HepG2 (cell line): Measurements from ENCODE around the gene SYPL2. TPM values are rescaled to one million over a fixed set of nuclear protein-coding genes. Genes with fewer than 3 reads are reported as not detected.

Experiments
- CEBPG ChIP-seq: IDR thresholded peaks from 2 replicates; pipeline ENCODE4 v1.6.1; 2016
- IRF2 ChIP-seq: IDR thresholded peaks from 2 replicates; pipeline ENCODE4 v1.6.1; 2018; ENCODE audit warnings: missing genetic modification reagents, missing compliant biosample characterization
- MIER2 ChIP-seq: IDR thresholded peaks from 2 replicates; pipeline ENCODE4 v1.6.1; 2016; ENCODE audit warnings: missing biosample characterization, missing genetic modification reagents
- NFYC ChIP-seq: IDR thresholded peaks from 2 replicates; pipeline ENCODE4 v1.6.1; 2016; ENCODE audit warnings: missing genetic modification reagents, missing compliant biosample characterization
- POLR2AphosphoS2 ChIP-seq: IDR thresholded peaks from 2 replicates; pipeline ENCODE4 v1.6.1; 2011; ENCODE audit warnings: low read depth, low read length, improper control_type of control experiment
- RAD21 ChIP-seq: fragments of 450-650 bp; formaldehyde crosslinking; IDR thresholded peaks from 2 replicates; pipeline ENCODE4 v1.5.0; 2020; ENCODE audit warnings: mild to moderate bottlenecking
- SNRNP70 ChIP-seq: fragments of 200-400 bp; formaldehyde crosslinking; IDR thresholded peaks from 2 replicates; pipeline ENCODE4 v1.6.1; 2017; ENCODE audit warnings: mild to moderate bottlenecking, low read depth, low read length, moderate library complexity
- STAT5B ChIP-seq: sonication (generic); formaldehyde crosslinking; IDR thresholded peaks from 2 replicates; pipeline ENCODE4 v1.4.0; 2020; ENCODE audit warnings: missing genetic modification reagents
- TCF12 ChIP-seq, 2 experiments: fragments of 450-650 bp in 1 of 2; sonication (generic) in 1 of 2; formaldehyde crosslinking in 1 of 2; IDR thresholded peaks; 2 replicates each; pipeline versions ENCODE4 v1.6.1 to v1.8.0; 2017 to 2022; ENCODE audit warnings: antibody characterized with exemption in 1 of 2, mild to moderate bottlenecking in 1 of 2, missing genetic modification reagents in 1 of 2, moderate library complexity in 1 of 2
- ZNF225 ChIP-seq: sonication (generic); formaldehyde crosslinking; IDR thresholded peaks from 2 replicates; pipeline ENCODE4 v1.4.0; 2020; ENCODE audit warnings: mild to moderate bottlenecking, missing genetic modification reagents
- ZNF251 ChIP-seq: sonication (generic); formaldehyde crosslinking; IDR thresholded peaks from 2 replicates; pipeline ENCODE4 v1.9.0; 2021; ENCODE audit warnings: mild to moderate bottlenecking, missing genetic modification reagents
- ZNF383 ChIP-seq: sonication (generic); formaldehyde crosslinking; IDR thresholded peaks from 2 replicates; pipeline ENCODE4 v1.4.0; 2020; ENCODE audit warnings: missing genetic modification reagents, mild to moderate bottlenecking, borderline replicate concordance
- ZNF543 ChIP-seq: sonication (generic); formaldehyde crosslinking; IDR thresholded peaks from 2 replicates; pipeline ENCODE4 v1.4.0; 2020; ENCODE audit warnings: mild to moderate bottlenecking, missing genetic modification reagents
- ZNF556 ChIP-seq: sonication (generic); formaldehyde crosslinking; IDR thresholded peaks from 2 replicates; pipeline ENCODE4 v1.4.0; 2020; ENCODE audit warnings: mild to moderate bottlenecking, missing genetic modification reagents, borderline replicate concordance
- ZNF562 ChIP-seq: sonication (generic); formaldehyde crosslinking; IDR thresholded peaks from 2 replicates; pipeline ENCODE4 v1.8.0; 2022; ENCODE audit warnings: missing genetic modification reagents, borderline replicate concordance
- ZNF816 ChIP-seq: sonication (generic); formaldehyde crosslinking; IDR thresholded peaks from 2 replicates; pipeline ENCODE4 v1.8.0; 2022; ENCODE audit warnings: missing genetic modification reagents, mild to moderate bottlenecking, borderline replicate concordance
- polyA plus RNA-seq, 8 experiments: library from polyadenylated mRNA; depleted of rRNA in 3 of 8; stranded (reverse) in 7 of 8; unstranded in 1 of 8; fragments of >200 nt; fragmentation: Illumina TruSeq in 4 of 8; extraction: Trizol in 4 of 8; gene quantifications; 2 replicates each; pipeline versions ENCODE4 v1.2.1 to v1.2.3, GENCODE V29; 2011 to 2016; ENCODE audit warnings: low read depth in 4 of 8, missing spikeins in 1 of 8, mixed read lengths in 1 of 8; ENCODE audit not compliant: insufficient read depth in 1 of 8
- total RNA-seq, 5 experiments: library from RNA; depleted of rRNA; stranded (reverse); fragments of >200 nt; fragmentation: Illumina TruSeq; extraction: Trizol; gene quantifications; 2 replicates each; pipeline ENCODE4 v1.2.3, GENCODE V29; 2016; ENCODE audit warnings: low read depth in 1 of 5
- TF ChIP-seq, protein P1 (sequence below): IDR thresholded peaks from 2 replicates; pipeline ENCODE4 v1.6.1; 2016; ENCODE audit warnings: low read depth
- TF ChIP-seq, protein P2 (sequence below): sonication (generic); formaldehyde crosslinking; IDR thresholded peaks from 2 replicates; pipeline ENCODE4 v1.4.0; 2020; ENCODE audit warnings: missing genetic modification reagents, mild to moderate bottlenecking, borderline replicate concordance
- TF ChIP-seq, protein P3 (sequence below): sonication (generic); formaldehyde crosslinking; IDR thresholded peaks from 2 replicates; pipeline ENCODE4 v1.5.0; 2020; ENCODE audit warnings: missing genetic modification reagents
- TF ChIP-seq, protein P4 (sequence below): sonication (generic); formaldehyde crosslinking; IDR thresholded peaks from 2 replicates; pipeline ENCODE4 v1.4.0; 2020; ENCODE audit warnings: missing genetic modification reagents, low read depth, mild to moderate bottlenecking, borderline replicate concordance
- TF ChIP-seq, protein P5 (sequence below): fragments of 450-650 bp; IDR thresholded peaks from 2 replicates; pipeline ENCODE4 v1.6.1; 2016

SYPL2 gene
- total and polyA plus RNA-seq, 2 of the 13 experiments (the other 11 are each of a cell fraction or from before 2014, with no cell fraction given), result 0.17 to 0.24 TPM

DNA sequence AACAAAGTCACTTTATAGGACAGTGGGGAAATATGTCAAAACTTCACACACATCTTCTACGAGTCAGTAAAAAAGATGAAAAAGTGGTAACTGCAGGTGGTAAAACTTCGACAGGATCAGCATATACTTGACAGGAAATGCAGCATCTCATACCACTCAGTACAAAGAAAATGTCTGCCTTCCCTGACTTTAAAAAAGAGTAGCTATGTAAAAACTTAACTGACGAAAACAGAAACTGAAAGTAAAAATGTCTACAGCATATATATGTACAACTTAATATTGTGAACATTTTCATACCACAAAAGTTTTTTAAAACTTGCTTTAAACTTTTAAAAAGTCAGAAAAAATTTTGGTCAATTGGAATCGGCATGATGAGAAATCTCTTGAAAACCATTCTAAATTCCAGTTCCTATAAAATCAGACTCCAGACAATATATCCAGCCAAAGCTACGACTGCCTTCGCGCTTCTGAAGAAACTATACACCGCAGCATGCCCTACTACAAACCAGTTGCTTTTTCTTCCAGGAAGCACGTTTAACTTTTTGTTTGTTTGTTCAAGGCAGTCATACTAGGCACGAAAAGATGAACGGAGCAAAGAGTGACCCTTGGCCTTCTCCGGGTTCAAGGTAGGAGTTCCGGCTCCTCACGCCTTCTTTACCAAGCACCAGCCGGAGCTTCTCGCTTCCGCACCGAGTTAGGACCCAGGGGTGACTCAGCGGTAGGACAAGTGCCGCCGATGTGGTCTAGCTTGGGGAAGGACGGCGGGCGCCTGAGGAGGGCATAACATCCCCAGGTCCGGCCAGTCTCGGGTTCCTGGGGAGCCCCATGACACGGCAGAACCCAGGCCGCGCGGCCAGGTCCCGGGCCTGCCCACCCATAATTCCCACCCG, 40.7 kb upstream of the SYPL2 start (continued):
- TF ChIP-seq ZNF543 (CRISPR knock-in tag) (no peak), ZNF816 (CRISPR knock-in tag) (no peak), IRF2 (CRISPR knock-in tag) (no peak), ZNF562 (CRISPR knock-in tag) (no peak), SNRNP70 (no peak), ZNF251 (0 out of 2 replicates have a peak, but pooled peaks have one; percentile 40), MIER2 (no peak), NFYC (CRISPR knock-in tag) (no peak), ZNF225 (CRISPR knock-in tag) (no peak), TCF12 (IDR thresholded peaks at IDR 0.05) (no peak), TCF12 (CRISPR knock-in tag; IDR thresholded peaks at IDR 0.05) (no peak), ZNF383 (CRISPR knock-in tag) (no peak), CEBPG (CRISPR knock-in tag) (no peak), RAD21 (CRISPR knock-in tag) (no peak), POLR2AphosphoS2 (no peak), STAT5B (CRISPR knock-in tag) (no peak), ZNF556 (0 out of 2 replicates have a peak, but pooled peaks have one; percentile 65)
- TF ChIP-seq, protein P1, sequence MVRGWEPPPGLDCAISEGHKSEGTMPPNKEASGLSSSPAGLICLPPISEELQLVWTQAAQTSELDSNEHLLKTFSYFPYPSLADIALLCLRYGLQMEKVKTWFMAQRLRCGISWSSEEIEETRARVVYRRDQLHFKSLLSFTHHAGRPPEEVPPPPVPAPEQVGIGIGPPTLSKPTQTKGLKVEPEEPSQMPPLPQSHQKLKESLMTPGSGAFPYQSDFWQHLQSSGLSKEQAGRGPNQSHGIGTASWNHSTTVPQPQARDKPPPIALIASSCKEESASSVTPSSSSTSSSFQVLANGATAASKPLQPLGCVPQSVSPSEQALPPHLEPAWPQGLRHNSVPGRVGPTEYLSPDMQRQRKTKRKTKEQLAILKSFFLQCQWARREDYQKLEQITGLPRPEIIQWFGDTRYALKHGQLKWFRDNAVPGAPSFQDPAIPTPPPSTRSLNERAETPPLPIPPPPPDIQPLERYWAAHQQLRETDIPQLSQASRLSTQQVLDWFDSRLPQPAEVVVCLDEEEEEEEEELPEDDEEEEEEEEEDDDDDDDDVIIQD, result no peak
- TF ChIP-seq, protein P2, sequence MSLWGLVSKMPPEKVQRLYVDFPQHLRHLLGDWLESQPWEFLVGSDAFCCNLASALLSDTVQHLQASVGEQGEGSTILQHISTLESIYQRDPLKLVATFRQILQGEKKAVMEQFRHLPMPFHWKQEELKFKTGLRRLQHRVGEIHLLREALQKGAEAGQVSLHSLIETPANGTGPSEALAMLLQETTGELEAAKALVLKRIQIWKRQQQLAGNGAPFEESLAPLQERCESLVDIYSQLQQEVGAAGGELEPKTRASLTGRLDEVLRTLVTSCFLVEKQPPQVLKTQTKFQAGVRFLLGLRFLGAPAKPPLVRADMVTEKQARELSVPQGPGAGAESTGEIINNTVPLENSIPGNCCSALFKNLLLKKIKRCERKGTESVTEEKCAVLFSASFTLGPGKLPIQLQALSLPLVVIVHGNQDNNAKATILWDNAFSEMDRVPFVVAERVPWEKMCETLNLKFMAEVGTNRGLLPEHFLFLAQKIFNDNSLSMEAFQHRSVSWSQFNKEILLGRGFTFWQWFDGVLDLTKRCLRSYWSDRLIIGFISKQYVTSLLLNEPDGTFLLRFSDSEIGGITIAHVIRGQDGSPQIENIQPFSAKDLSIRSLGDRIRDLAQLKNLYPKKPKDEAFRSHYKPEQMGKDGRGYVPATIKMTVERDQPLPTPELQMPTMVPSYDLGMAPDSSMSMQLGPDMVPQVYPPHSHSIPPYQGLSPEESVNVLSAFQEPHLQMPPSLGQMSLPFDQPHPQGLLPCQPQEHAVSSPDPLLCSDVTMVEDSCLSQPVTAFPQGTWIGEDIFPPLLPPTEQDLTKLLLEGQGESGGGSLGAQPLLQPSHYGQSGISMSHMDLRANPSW (CRISPR knock-in tag), result no peak
- TF ChIP-seq, protein P3, sequence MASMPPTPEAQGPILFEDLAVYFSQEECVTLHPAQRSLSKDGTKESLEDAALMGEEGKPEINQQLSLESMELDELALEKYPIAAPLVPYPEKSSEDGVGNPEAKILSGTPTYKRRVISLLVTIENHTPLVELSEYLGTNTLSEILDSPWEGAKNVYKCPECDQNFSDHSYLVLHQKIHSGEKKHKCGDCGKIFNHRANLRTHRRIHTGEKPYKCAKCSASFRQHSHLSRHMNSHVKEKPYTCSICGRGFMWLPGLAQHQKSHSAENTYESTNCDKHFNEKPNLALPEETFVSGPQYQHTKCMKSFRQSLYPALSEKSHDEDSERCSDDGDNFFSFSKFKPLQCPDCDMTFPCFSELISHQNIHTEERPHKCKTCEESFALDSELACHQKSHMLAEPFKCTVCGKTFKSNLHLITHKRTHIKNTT (CRISPR knock-in tag), result no peak
- TF ChIP-seq, protein P4, sequence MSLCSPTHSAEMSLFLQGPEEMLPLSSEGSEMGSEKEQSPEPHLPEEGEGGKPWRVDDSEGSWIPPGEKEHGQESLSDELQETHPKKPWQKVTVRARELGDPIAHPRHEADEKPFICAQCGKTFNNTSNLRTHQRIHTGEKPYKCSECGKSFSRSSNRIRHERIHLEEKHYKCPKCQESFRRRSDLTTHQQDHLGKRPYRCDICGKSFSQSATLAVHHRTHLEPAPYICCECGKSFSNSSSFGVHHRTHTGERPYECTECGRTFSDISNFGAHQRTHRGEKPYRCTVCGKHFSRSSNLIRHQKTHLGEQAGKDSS (CRISPR knock-in tag), result no peak
- TF ChIP-seq, protein P5, sequence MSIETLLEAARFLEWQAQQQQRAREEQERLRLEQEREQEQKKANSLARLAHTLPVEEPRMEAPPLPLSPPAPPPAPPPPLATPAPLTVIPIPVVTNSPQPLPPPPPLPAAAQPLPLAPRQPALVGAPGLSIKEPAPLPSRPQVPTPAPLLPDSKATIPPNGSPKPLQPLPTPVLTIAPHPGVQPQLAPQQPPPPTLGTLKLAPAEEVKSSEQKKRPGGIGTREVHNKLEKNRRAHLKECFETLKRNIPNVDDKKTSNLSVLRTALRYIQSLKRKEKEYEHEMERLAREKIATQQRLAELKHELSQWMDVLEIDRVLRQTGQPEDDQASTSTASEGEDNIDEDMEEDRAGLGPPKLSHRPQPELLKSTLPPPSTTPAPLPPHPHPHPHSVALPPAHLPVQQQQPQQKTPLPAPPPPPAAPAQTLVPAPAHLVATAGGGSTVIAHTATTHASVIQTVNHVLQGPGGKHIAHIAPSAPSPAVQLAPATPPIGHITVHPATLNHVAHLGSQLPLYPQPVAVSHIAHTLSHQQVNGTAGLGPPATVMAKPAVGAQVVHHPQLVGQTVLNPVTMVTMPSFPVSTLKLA, result no peak
